Measurements from ENCODE around the gene DPYD.

DPYD gene

GRCh38 chr1:97044159-97044760 is 876.6 kb downstream of the DPYD start:
- no peak for DNase-seq (ENCODE audit: low read depth)

DNA sequence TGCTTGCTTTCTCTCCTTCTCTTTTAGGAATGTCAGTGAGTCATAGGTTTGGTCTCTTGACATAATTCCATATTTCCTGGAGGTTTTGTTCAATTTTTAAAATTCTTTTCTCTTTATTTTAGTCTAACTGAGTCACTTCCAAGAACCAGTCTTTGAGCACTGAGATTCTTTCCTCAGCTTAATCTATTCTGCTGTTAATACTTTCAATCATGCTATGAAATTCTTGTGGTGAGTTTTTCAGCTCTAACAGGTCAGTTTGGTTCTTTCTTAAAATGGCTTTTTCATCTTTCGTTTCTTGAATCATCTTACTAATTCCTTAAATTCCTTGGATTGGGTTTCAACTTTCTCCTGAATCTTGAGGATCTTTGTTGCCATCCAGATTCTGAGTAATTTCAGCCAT is 878.3 kb downstream of the DPYD start:
- no peak for DNase-seq (ENCODE audit: low read depth)

- no peak for DNase-seq (ENCODE audit: low read depth)
Observed at GRCh38 chr1:97041026-97041425, 879.8 kb downstream of the DPYD start.

DNA sequence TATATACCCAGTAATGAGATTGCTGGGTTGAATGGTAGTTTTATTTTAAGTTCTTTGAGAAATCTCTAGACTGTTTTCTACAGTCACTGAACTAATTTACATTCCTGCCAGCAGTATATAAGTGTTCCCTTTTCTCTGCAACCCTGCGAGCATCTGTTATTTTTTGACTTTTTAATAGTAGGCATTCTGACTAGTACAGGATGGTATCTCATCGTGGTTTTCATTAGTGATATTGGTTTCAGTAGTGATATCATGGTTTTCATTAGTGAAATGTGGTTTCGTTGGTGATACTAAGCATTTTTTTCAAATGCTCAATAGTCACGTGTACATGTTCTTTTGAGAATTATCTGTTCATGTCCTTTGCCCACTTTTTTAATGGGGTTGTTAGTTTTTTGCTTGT is 882.4 kb downstream of the DPYD start:
- no peak for DNase-seq (ENCODE audit: low read depth)

GRCh38 chr1:97034651-97035050 is 886.2 kb downstream of the DPYD start:
- DNase-seq (ENCODE audit: low read depth): no peak

DNA sequence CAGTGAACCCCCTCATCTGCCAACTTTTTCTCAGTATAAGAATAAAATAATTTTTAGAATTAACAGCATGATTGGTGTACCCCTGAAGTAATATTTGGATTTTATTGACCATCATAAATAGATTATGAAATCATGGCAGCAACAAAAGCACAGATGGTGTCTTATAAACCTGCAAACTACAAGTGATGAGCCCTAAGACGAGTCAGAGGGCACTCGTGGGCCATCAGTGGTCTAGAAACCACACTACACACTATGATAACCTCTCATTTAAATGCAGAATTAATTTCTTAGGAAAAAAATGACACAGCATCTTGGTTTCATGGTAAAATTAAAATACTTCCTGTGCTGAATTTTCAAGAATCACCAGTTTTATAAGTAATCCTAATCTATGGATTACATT is 886.9 kb downstream of the DPYD start:
- no peak for DNase-seq (ENCODE audit: low read depth)
